Measurements from ENCODE around the gene IL23A. TPM values are rescaled to one million over a fixed set of nuclear protein-coding genes. Genes with fewer than 3 reads are reported as not detected.

Gene IL23A
- total and polyA plus RNA-seq, 2 experiments from 2014 or later: 2.5 to 8.0 TPM

- peaks cover 11% of the 10 kb centered on the region; the same call in 2 of the 3 replicates for H3K4me1 Mint-ChIP-seq
- DNase-seq (ENCODE audit: low spot score) (no peak), ATAC-seq (no peak)
- Histone ChIP-seq H3K4me2 (no peak overlapping the region), H3K79me2 (replicated peaks; ENCODE audit: insufficient read depth) (no peaks in the 10 kb centered on the region), H3K27me3 (ENCODE audit: insufficient read depth) (no peaks in the 10 kb centered on the region), H3F3A (replicated peaks; ENCODE audit: low read depth) (no peaks in the 10 kb centered on the region), H3K36me3 (ENCODE audit: insufficient read depth) (no peaks in the 10 kb centered on the region), H4K20me1 (replicated peaks; ENCODE audit: insufficient read depth) (no peaks in the 10 kb centered on the region), H3K27ac (ENCODE audit: low read depth) (no peak overlapping the region), H3K9me2 (ENCODE audit: insufficient read depth) (no peaks in the 10 kb centered on the region), H2AFZ (no peak overlapping the region), H3K4me1 (ENCODE audit: insufficient read depth) (peaks cover 6% of the 10 kb centered on the region; the same call in 1 of the 2 replicates), H3K4me3 (no peak overlapping the region)
- TF ChIP-seq ZNF331 (CRISPR knock-in tag; IDR thresholded peaks at IDR 0.05; ENCODE audit: low read depth) (no peak), CREB1 (CRISPR knock-in tag; IDR thresholded peaks at IDR 0.05; ENCODE audit: low read depth) (no peak), CTCF (conservative IDR thresholded peaks at IDR 0.05; ENCODE audit: low read depth in 2 of 2) (no peak), ETS1 (IDR thresholded peaks at IDR 0.05) (no peak), ZNF462 (CRISPR knock-in tag; IDR thresholded peaks at IDR 0.05) (no peak), STAT1 (IDR thresholded peaks at IDR 0.05; ENCODE audit: unreplicated experiment) (no peak), ZNF114 (CRISPR knock-in tag; IDR thresholded peaks at IDR 0.05) (no peak), NANOG (IDR thresholded peaks at IDR 0.05; ENCODE audit: borderline replicate concordance) (no peak), POLR2AphosphoS5 (IDR thresholded peaks at IDR 0.05; ENCODE audit: low read depth) (no peak), REST (IDR thresholded peaks at IDR 0.05; ENCODE audit: unreplicated experiment) (no peak), EZH2phosphoT487 (IDR thresholded peaks at IDR 0.05; ENCODE audit: unreplicated experiment) (no peak), EZH2 (IDR thresholded peaks at IDR 0.05; ENCODE audit: low read depth, unreplicated experiment) (no peak), JUNB (IDR thresholded peaks at IDR 0.05; ENCODE audit: unreplicated experiment) (no peak)
- H3K36me3 Mint-ChIP-seq (ENCODE audit: low read depth): no peaks in the 10 kb centered on the region
- H3K27me3 Mint-ChIP-seq (ENCODE audit: insufficient read depth, low read depth, poor library complexity): peaks cover 8% of the 10 kb centered on the region
- H3K27ac Mint-ChIP-seq: no peak overlapping the region
- peaks cover 16% of the 10 kb centered on the region; the same call in 2 of the 3 replicates for H3K9me3 Mint-ChIP-seq
- no peak overlapping the region for H3K4me3 Mint-ChIP-seq
These were observed 34.8 kb downstream of the IL23A start for GRCh38 chr12:56373515-56373914.
